Mesenchymal stem cell (in vitro differentiated cells and primary cell): ENCODE data around the gene SLC18B1.

Source experiments
- DNase-seq: peaks from one replicate; pipeline ENCODE4 v3.0.0-alpha.2; 2013
- H2AFZ ChIP-seq: one replicate; pipeline ENCODE4 v1.6.1; 2013; ENCODE audit warnings: low read depth, mild to moderate bottlenecking, control low read depth, inconsistent platforms, low read length, moderate library complexity
- H2AK5ac ChIP-seq: 2 replicates; pipeline ENCODE4 v1.6.1; 2013; ENCODE audit warnings: low read length, moderate library complexity, mild to moderate bottlenecking, inconsistent platforms; ENCODE audit not compliant: severe bottlenecking
- H2BK120ac ChIP-seq: one replicate; pipeline ENCODE4 v1.6.1; 2013; ENCODE audit warnings: low read depth, mild to moderate bottlenecking, inconsistent platforms, low read length, moderate library complexity
- H2BK12ac ChIP-seq, 2 experiments: one replicate each; pipeline ENCODE4 v1.6.1; 2013; ENCODE audit warnings: inconsistent platforms in 2 of 2, low read length in 2 of 2, mild to moderate bottlenecking in 2 of 2, moderate library complexity in 2 of 2, control low read depth in 1 of 2
- H2BK15ac ChIP-seq: one replicate; pipeline ENCODE4 v1.6.1; 2013; ENCODE audit warnings: mild to moderate bottlenecking, low read depth, inconsistent platforms; ENCODE audit not compliant: poor library complexity, severe bottlenecking
- H2BK5ac ChIP-seq: 2 replicates; pipeline ENCODE4 v1.6.1; 2013; ENCODE audit warnings: low read depth, mild to moderate bottlenecking, low read length, control low read depth, inconsistent platforms; ENCODE audit not compliant: poor library complexity, severe bottlenecking
- H3K14ac ChIP-seq, 2 experiments: one replicate each; pipeline ENCODE4 v1.6.1; 2013; ENCODE audit warnings: inconsistent platforms in 2 of 2, low read length in 2 of 2, control low read depth in 1 of 2, mild to moderate bottlenecking in 1 of 2, moderate library complexity in 1 of 2
- H3K18ac ChIP-seq, 2 experiments: one replicate each; pipeline ENCODE4 v1.6.1; 2013; ENCODE audit warnings: inconsistent platforms in 2 of 2, low read length in 2 of 2, control low read depth in 1 of 2, low read depth in 1 of 2, mild to moderate bottlenecking in 1 of 2
- H3K23ac ChIP-seq, 2 experiments: one replicate each; pipeline ENCODE4 v1.6.1; 2013; ENCODE audit warnings: inconsistent platforms in 2 of 2, low read length in 2 of 2, mild to moderate bottlenecking in 2 of 2, moderate library complexity in 2 of 2, control low read depth in 1 of 2
- H3K27ac ChIP-seq: 2 replicates; pipeline ENCODE4 v1.5.1; 2013; ENCODE audit warnings: mild to moderate bottlenecking, moderate library complexity, low read length, control low read depth, inconsistent platforms; ENCODE audit not compliant: poor library complexity, severe bottlenecking
- H3K27me3 ChIP-seq, 2 experiments: 2 replicates each; pipeline versions ENCODE4 v1.6.1 to v1.7.0; 2013; ENCODE audit warnings: low read length in 2 of 2, mild to moderate bottlenecking in 2 of 2, moderate library complexity in 2 of 2, control low read depth in 1 of 2, inconsistent platforms in 1 of 2; ENCODE audit not compliant: control insufficient read depth in 1 of 2, insufficient read depth in 1 of 2
- H3K36me3 ChIP-seq, 2 experiments: 2 replicates each; pipeline versions ENCODE4 v1.6.1 to v1.7.0; 2013; ENCODE audit warnings: low read length in 2 of 2, control low read depth in 1 of 2, inconsistent platforms in 1 of 2, low read depth in 1 of 2, mild to moderate bottlenecking in 1 of 2; ENCODE audit not compliant: insufficient read depth in 2 of 2, control insufficient read depth in 1 of 2
- H3K4ac ChIP-seq, 2 experiments: one replicate each; pipeline ENCODE4 v1.6.1; 2013; ENCODE audit warnings: inconsistent platforms in 2 of 2, low read length in 2 of 2, mild to moderate bottlenecking in 2 of 2, moderate library complexity in 2 of 2, control low read depth in 1 of 2, low read depth in 1 of 2
- H3K4me1 ChIP-seq: 2 replicates; pipeline ENCODE4 v1.6.1; 2013; ENCODE audit warnings: low read depth, low read length, control low read depth; ENCODE audit not compliant: control insufficient read depth, insufficient read depth
- H3K4me2 ChIP-seq: 2 replicates; pipeline ENCODE4 v1.6.1; 2013; ENCODE audit warnings: low read length, mild to moderate bottlenecking, inconsistent platforms; ENCODE audit not compliant: poor library complexity, severe bottlenecking
- H3K4me3 ChIP-seq, 2 experiments: 2 replicates each; pipeline versions ENCODE4 v1.5.1 to v1.7.0; 2013; ENCODE audit warnings: low read length in 2 of 2, mild to moderate bottlenecking in 2 of 2, control low read depth in 1 of 2, low read depth in 1 of 2; ENCODE audit not compliant: insufficient read depth in 1 of 2
- H3K79me1 ChIP-seq: replicated peaks from 2 replicates; pipeline ENCODE4 v1.6.1; 2013; ENCODE audit warnings: mild to moderate bottlenecking, control low read depth, low read length, inconsistent platforms; ENCODE audit not compliant: poor library complexity, severe bottlenecking
- H3K9ac ChIP-seq: 2 replicates; pipeline ENCODE4 v1.7.0; 2013; ENCODE audit warnings: mild to moderate bottlenecking, low read length, moderate library complexity
- H3K9me3 ChIP-seq: 2 replicates; pipeline ENCODE4 v1.7.0; 2013; ENCODE audit warnings: mild to moderate bottlenecking, low read length; ENCODE audit not compliant: control insufficient read depth
- H4K8ac ChIP-seq: one replicate; pipeline ENCODE4 v1.6.1; 2013; ENCODE audit warnings: inconsistent platforms, mild to moderate bottlenecking, low read length, moderate library complexity
- H4K91ac ChIP-seq: one replicate; pipeline ENCODE4 v1.6.1; 2013; ENCODE audit warnings: mild to moderate bottlenecking, low read length, inconsistent platforms
- WGBS: methylation state at CpG from one replicate; pipeline ENCODE4 v1.1.7; 2013; ENCODE audit warnings: mixed read lengths; 5-methylcytosine and 5-hydroxymethylcytosine counted together

SLC18B1 gene

DNA sequence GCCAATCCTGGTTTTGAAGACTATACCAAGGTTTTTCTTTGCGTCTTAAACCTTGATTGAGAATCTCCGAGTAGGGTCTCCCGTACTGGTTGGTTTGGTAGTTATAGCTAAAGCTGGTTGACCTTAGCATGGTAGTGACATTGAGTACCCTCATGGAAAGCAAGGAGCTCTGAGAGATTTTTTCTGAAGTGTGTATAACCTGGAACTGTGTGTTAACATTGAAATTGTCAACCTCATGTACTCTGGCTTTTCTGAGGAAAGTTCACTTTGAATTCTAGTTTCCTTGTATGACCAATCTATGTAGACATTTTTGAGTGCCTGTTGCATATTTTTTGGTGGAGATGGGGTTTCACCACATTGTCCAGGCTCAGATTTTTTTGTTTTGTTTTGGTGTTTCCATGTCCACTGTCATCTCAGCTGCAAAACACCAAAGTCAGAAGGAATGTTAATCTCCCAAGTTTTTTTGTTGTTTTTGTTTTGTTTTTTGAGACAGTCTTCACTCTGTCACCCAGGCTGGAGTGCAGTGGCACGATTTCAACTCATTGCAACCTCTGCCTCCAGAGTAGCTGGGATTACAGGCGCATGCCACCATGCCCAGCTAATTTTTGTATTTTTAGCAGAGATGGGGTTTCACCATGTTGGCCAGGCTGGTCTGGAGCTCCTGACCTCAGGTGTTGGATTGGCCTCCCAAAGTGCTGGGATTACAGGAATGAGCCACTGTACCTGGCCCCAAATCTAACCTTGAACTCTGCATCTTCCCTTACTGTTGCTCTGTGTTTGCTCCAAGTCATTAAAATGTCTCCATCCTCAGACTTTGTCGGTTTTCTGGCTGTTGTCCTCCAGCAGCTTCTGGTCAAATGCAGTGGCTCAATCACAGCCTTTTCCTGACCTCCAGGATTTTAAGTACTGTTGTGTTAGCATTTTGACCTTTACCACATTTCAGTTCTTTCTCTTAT lies 20.2 kb upstream of the SLC18B1 start:
- Histone ChIP-seq H4K91ac (no peak overlapping the region), H4K8ac (no peak overlapping the region), H2BK5ac (no peak overlapping the region), H3K79me1 (peaks cover 3% of the 10 kb centered on the region), H3K4ac (no peak overlapping the region), H3K36me3 (peaks cover 16 to 52% of the 10 kb centered on the region in 2 experiments), H2AK5ac (no peak overlapping the region), H3K9ac (peak overlapping the region; percentile 54), H3K18ac (no peak overlapping the region), H3K14ac (no peak overlapping the region), H3K9me3 (no peaks in the 10 kb centered on the region), H3K4me2 (no peak overlapping the region), H3K27me3 (no peaks in the 10 kb centered on the region), H2BK120ac (no peak overlapping the region), H2BK15ac (no peak overlapping the region), H3K27ac (no peak overlapping the region), H3K23ac (no peak overlapping the region), H2AFZ (no peak overlapping the region), H3K4me1 (peaks cover 6% of the 10 kb centered on the region), H2BK12ac (no peak overlapping the region), H3K4me3 (no peak overlapping the region)
- DNase-seq = peak; percentile 52
- WGBS = 77% methylated on average over 5 of the region's 6 CpGs

DNA sequence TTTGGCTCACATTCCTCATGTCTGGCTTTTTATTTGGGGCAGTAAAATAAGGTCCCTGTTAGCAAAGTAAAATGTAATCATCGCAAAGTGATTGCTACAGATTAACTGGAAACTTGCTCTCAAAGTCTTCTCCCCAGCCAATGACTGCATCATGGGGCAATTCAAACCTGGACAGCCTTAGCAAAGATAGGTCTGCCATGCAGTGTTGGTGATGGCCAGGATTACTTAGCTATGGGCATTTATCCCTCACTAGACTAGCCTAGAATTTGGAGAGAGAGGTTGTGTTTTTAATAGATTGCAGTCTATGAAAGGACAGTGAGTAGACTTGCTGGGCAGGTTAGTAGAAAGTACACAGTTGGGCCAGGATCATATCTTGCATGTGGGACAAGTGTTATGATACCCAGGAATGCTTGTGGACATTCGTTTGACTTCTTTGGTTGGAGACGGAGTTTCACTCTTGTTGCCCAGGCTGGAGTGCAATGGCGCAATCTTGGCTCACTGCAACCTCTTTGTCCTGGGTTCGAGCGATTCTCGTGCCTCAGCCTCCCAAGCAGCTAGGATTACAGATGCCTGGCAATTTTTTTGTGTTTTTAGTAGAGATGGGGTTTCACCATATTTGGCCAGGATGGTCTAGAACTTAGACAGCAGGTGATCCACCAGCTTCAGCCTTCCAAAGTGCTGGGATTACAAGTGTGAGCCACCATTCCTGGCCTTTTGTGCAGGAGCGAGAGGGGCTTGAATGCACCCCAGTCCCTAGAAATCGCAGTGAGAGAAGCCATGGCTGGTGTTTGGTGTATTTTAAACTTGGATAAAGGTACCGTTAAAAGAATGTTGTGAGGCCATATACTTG lies 19.3 kb upstream of the SLC18B1 start:
- Histone ChIP-seq H3K4me3 (no peak overlapping the region), H3K23ac (no peak overlapping the region), H3K27me3 (no peaks in the 10 kb centered on the region), H2BK12ac (no peak overlapping the region), H3K4ac (no peak overlapping the region), H2BK5ac (no peak overlapping the region), H3K36me3 (peaks cover 16 to 52% of the 10 kb centered on the region in 2 experiments), H3K9ac (peak overlapping the region; percentile 95), H3K4me2 (no peak overlapping the region), H3K79me1 (peaks cover 3% of the 10 kb centered on the region), H3K4me1 (peaks cover 6% of the 10 kb centered on the region), H3K9me3 (no peaks in the 10 kb centered on the region), H2AK5ac (no peak overlapping the region), H2BK15ac (no peak overlapping the region), H4K8ac (no peak overlapping the region), H2AFZ (no peak overlapping the region), H2BK120ac (no peak overlapping the region), H3K18ac (no peak overlapping the region), H4K91ac (no peak overlapping the region), H3K14ac (no peak overlapping the region), H3K27ac (no peak overlapping the region)
- no peak for DNase-seq
- 97% methylated on average over 10 of the region's 10 CpGs for WGBS

- no peak overlapping the region for H2BK15ac ChIP-seq
- peaks cover 3% of the 10 kb centered on the region for H3K79me1 ChIP-seq
- peak overlapping the region; percentile 95 for H3K9ac ChIP-seq
- H3K23ac ChIP-seq = no peak overlapping the region
- H3K4me2 ChIP-seq = peak overlapping the region; percentile 82
- 74% methylated on average over 4 of the region's 4 CpGs for WGBS
- H3K4me1 ChIP-seq = peaks cover 6% of the 10 kb centered on the region
- H3K14ac ChIP-seq = no peak overlapping the region
- DNase-seq = peak; percentile 7
- H2BK5ac ChIP-seq = no peak overlapping the region
- H3K9me3 ChIP-seq = no peaks in the 10 kb centered on the region
- no peak overlapping the region for H4K91ac ChIP-seq
- peaks cover 16 to 52% of the 10 kb centered on the region in 2 experiments for H3K36me3 ChIP-seq
- peak overlapping the region in 1 of 2 experiments; percentile 97 for H3K4me3 ChIP-seq
- no peak overlapping the region for H2BK120ac ChIP-seq
- H3K27me3 ChIP-seq = no peaks in the 10 kb centered on the region
- no peak overlapping the region for H3K18ac ChIP-seq
- no peak overlapping the region for H3K27ac ChIP-seq
- H3K4ac ChIP-seq = no peak overlapping the region
- no peak overlapping the region for H2BK12ac ChIP-seq
- H2AFZ ChIP-seq = no peak overlapping the region
- H4K8ac ChIP-seq = no peak overlapping the region
- no peak overlapping the region for H2AK5ac ChIP-seq
These were observed 18.2 kb upstream of the SLC18B1 start for GRCh38 chr6:132816660-132817059.
